ENCODE measurements around the gene SOWAHD. TPM values are rescaled to one million over a fixed set of nuclear protein-coding genes. Genes with fewer than 3 reads are reported as not detected.

The SOWAHD gene
- total RNA-seq, 1 experiment from 2014 or later: 1.1 TPM

- ATAC-seq (no peak), DNase-seq (ENCODE audit: low read depth, low spot score) (no peak)
- H3K27me3 ChIP-seq (ENCODE audit: insufficient read depth, low read length): no peaks in the 10 kb centered on the region
- H3K79me2 ChIP-seq (ENCODE audit: insufficient read depth, low read length): no peaks in the 10 kb centered on the region
- no peaks in the 10 kb centered on the region for H4K20me1 ChIP-seq (ENCODE audit: insufficient read depth)
- H2AFZ ChIP-seq (ENCODE audit: low read depth, low read length, poor library complexity, severe bottlenecking): no peak overlapping the region
- no peak overlapping the region for H3K4me3 ChIP-seq (replicated peaks in 1 of 2; ENCODE audit: low read depth in 1 of 2, low read length in 2 of 2)
- H3K36me3 ChIP-seq (ENCODE audit: control insufficient read depth in 1 of 2, insufficient read depth in 2 of 2, low read length in 2 of 2): no peaks in the 10 kb centered on the region
- BruUV-seq (replicated peaks): no TSS peak
- H3K9me3 ChIP-seq (ENCODE audit: control insufficient read depth in 1 of 2, insufficient read depth in 1 of 2, low read depth in 1 of 2, low read length in 2 of 2): no peaks in the 10 kb centered on the region
- TF ChIP-seq MAX (IDR thresholded peaks at IDR 0.05): no peak
- TF ChIP-seq SP1 (IDR thresholded peaks at IDR 0.05; ENCODE audit: low read depth): no peak
- no peak for TF ChIP-seq ELF1 (IDR thresholded peaks at IDR 0.05; ENCODE audit: borderline replicate concordance, low read depth)
- TF ChIP-seq POLR2AphosphoS5 (IDR thresholded peaks at IDR 0.05; ENCODE audit: low read depth, low read length): no peak
- TF ChIP-seq SRF (IDR thresholded peaks at IDR 0.05; ENCODE audit: low read depth): no peak
- TF ChIP-seq FOSL1 (IDR thresholded peaks at IDR 0.05; ENCODE audit: low read depth): no peak
- TF ChIP-seq EGR1 (IDR thresholded peaks at IDR 0.05; ENCODE audit: low read depth): no peak
- no peak for TF ChIP-seq POLR2A (IDR thresholded peaks at IDR 0.05; ENCODE audit: borderline replicate concordance, extremely low read depth, insufficient read depth, insufficient read length)
- no peak for TF ChIP-seq JUND (IDR thresholded peaks at IDR 0.05)
- no peak for TF ChIP-seq CTCF (IDR thresholded peaks at IDR 0.05 in 2 of 3, conservative IDR thresholded peaks at IDR 0.05 in 1 of 3; ENCODE audit: borderline replicate concordance in 1 of 3, insufficient read depth in 1 of 3, low read depth in 2 of 3, low read length in 2 of 3)
- TF ChIP-seq YY1 (IDR thresholded peaks at IDR 0.05; ENCODE audit: extremely low read depth, insufficient replicate concordance, low read depth, low read length): no peak
- no peak for TF ChIP-seq EZH2 (IDR thresholded peaks at IDR 0.05)
- no peak for TF ChIP-seq ZFX (IDR thresholded peaks at IDR 0.05)
- no peak for TF ChIP-seq CEBPB (IDR thresholded peaks at IDR 0.05; ENCODE audit: low read depth)
- CTCF ChIA-PET: no interaction called here
- 0 out of 4 replicates have a peak, but pooled peaks cover 0 to 3% of the 10 kb centered on the region in 2 experiments for H3K4me1 ChIP-seq (ENCODE audit: control insufficient read depth in 1 of 2, insufficient read depth in 2 of 2, low read length in 2 of 2)
- intact Hi-C loops (cut with micrococcal nuclease): no loop called here
- POLR2A ChIA-PET: interaction anchor here (1.4 kb wide), 1 partner anchor 16 kb away, joined by 6 read pairs; the partner anchor contains the start of gene RPL39
- H3K27ac ChIP-seq (ENCODE audit: low read depth, low read length): no peak overlapping the region
- H3K4me2 ChIP-seq (ENCODE audit: low read length): no peak overlapping the region
- RAD21 ChIA-PET (ENCODE audit: low non-redundant PET in 1 of 2, low total read pairs in 2 of 2, uncharacterized antibody in 2 of 2, unreplicated experiment in 2 of 2): no interaction called here
- H3K9ac ChIP-seq (ENCODE audit: low read length): no peak overlapping the region
- no peaks in the 10 kb centered on the region for H3K9me2 ChIP-seq (ENCODE audit: insufficient read depth)
These were observed 17.3 kb downstream of the SOWAHD start for GRCh38 chrX:119775517-119776238.
